HG02623 (cell line): ENCODE data around the gene PRSS53.
A peak's percentile ranks its signal among the peaks of the same experiment; 100 is the strongest.

ENCODE experiments used
- ATAC-seq: cut with Tn5 transposase; IDR thresholded peaks from one replicate; pipeline ENCODE4 v1.9.1; 2021; ENCODE audit warnings: moderate library complexity; ENCODE audit not compliant: unreplicated experiment

PRSS53 gene

DNA sequence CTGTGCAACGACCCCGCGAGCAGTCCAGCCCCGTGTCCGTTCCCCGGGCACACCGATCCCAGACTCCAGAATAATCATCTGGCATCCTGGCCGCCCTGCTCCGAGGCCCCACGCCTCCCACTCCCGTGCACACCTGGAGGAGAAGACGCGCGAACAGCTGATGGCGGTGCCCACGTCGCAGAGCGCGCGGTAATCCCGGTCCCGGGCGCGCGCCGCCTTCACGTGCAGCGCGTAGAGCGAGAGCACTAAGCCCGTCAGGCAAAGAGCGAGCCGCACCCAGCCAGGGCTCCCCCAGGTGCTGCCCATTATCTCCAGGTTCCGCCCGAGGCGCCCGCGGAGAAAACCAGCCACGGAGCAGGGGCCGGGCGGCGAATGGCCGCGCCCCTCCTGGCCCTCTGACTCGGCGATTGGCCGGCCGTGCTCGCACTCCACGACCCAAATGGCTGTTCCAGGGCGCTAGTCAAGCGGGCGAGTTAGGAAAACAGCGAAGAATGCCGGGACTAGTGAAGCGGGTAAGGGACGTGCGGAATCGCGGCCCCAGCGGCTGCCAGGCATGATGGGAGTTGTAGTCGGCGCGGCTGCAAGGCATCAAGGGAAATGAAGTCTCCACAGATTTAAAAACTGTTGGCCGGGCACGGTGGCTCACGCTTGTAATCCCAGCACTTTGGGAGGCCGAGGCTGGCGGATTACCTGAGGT, 5.8 kb upstream of the PRSS53 start, which contains the start of gene VKORC1:
VKORC1 (minus strand) TSS at position 374 of the 697 bp plus-strand sequence; CDS start at position 306, 68 bp downstream.
- ATAC-seq = peak; percentile 75

DNA sequence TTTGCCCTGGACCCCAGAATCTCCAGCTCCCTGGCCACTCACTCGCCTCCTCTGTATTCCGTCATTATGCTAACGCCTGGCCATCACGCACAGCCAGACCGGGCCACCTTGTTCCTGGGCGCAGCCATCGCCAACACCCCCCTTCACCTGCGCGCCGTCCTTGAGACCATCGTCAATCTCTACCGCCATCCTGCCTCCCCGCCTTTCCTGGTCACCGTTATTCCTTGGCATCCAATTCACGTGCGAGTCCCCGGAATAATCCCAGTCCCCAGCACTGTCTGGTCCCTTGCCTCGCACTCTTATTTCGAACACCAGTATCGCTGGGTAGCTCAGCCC, 5.3 kb upstream of the PRSS53 start:
- ATAC-seq = no peak

DNA sequence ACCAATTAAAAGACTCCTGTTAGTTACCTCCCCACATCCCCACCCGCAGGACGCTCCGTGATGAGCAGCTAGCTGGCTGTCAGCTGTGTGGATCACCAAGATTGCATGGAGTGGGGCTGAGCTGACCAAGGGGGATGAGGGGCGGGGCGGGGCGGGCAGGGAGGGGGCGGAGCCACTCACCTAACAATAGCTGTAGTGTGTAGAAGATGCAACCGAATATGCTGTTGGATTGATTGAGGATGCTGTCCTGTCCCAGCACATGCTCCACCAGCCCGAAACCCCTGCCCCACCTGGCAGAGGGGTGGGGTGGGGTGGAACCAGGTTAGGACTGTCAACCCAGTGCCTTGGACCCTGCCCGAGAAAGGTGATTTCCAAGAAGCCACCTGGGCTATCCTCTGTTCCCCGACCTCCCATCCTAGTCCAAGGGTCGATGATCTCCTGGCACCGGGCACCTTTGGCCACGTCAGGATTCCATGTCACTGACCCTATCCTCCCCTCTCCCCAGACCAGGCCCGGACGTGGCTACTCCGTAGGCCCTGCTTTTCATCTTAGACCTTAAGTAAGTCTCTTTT, 4.5 kb upstream of the PRSS53 start:
- ATAC-seq = no peak

DNA sequence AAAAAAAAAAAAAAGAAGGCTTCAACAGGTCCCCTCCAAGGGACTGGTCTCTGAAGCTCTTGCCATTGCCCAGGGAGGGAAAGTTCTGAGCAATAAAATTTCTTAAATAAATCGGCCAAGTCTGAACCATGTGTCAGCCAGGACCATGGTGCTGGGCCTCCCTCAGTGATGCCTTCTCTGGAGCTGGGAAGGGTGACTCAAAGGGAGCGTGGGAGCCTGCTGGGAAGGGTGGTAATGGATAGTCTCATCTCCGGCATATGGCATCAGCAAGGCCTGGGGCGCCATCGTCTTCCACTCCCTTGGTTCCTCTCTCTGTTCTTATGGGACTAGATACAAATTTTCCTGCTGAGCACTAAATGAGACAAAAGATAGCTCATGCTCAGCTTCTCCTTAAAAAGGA, 3.6 kb upstream of the PRSS53 start:
- no peak for ATAC-seq

DNA sequence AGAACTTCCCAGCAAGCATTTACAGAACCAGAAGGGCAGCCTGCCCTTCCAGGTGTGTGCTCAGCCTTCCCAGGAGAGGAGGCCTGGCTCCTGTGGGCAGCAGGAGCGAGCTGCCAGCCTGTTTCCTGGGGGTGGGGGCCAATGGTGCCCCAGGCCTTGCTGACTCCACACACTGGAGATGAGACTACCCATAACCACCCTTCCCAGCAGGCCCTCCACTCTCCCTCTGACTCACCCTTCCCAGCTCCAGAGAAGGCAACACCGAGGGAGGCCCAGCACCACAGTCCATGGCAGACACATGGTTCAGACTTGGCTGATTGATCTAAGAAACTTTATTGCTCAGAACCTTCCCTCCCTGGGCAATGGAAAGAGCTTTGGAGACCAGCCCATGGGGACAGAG, 1.8 kb upstream of the PRSS53 start:
- no peak for ATAC-seq

DNA sequence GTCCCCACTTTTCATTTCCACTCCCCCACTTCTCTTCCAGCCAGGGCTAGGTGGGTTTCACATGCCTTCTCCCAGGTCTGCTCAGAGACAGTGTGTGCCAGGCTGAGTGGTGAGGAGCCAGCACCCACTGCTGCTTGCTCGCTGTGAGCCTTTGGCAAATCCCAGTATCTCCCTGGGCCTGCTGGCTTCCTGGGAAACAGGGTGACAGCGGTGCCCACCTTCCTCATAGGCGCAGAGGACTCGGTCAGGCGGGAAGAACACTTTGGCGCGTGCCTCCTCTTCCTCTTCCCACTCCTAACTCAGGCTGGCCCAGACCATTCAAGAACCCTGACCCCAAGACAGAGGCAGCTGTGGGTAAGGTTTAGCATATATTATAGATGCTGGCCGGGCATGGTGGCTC, 456 bp upstream of the PRSS53 start:
- ATAC-seq = no peak

DNA sequence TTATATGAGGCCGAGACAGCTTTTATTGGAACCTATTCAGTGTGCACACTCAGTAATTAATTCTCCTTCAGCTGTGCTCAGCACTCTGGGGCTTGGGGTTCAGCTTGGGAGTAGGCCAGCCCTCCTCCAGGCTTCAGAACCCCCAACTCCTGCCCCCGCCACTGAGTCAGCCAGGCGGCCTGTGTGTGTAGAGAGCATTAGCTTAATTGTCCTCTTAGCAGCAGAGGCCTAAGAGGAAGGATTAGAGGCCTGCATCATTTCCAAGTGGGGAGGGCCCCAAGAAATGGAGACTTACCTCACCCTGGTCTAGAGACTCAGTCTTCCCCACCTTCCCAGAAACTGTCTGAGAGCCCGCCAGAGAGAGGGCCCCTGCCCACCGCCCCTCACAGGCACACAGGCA, 772 bp downstream of the PRSS53 start:
- ATAC-seq = no peak

DNA sequence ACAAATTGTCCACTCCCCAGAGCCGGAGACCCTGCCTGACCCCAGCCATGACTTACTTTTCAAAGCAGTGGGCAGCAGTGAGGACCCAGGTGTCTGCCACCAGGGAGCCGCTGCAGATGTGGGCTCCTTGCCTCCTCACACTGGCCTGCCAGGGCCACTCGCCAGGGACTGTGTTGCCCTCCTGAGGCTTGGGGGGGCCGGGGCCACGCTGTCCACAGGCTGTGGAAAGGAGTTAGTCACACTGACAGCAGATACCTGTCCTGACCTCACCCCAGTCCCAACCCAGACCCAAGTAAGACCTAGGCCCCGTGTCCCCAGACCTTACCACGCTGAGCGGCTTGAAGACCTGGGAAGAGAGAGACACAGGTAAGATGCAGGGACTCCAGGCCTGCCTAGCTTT, 1.3 kb downstream of the PRSS53 start:
- ATAC-seq = no peak

DNA sequence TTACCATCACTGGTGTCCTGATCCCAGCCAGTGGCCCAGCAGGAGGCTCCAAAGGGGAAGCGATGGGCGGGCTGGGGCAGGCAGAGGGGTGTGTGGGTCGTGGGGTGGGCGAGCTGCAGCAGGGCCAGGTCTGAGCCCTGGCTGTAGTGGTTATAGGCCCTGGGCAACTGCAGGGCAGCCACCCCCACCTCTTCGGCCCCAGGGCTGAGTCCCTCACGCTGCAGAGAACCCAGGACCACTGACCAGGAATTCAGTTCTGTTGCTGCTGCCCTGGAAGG, 2.2 kb downstream of the PRSS53 start:
- ATAC-seq = no peak

DNA sequence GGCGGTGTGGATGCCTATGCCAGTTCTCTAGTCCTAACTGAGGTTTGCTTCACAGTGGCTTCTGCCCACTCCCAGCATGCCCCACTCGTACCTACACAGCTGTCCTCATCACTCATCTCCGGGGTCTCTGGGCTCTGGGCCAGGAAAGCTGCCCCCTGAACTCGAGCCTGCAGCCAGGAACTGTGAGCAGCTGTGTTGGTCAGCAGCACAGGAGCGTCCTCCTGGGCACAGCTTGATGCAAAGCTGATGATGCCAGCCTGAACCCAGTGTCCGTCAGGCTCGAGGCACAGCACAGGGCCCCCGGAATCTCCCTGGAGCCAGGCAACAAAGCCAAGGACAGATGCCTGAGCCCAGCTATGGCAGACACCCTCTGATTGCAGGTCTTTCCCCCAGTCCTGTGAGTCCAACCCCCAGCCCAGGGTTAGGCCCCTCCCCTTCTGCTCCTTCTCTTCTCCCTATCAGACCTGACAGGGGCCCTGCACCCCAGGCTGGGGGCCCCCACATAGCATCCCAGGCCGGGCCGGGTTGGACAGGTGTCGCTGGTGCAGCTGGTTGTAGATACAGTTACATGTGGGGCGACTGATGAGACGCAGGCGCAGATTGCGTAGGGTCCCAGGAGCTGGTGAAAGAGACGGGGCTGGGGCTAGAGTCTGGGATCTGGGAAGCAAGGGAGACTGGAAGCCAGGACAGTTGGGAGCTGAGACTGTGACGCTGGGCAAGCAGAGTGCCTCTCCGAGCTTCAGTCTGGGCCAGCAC, 2.7 kb downstream of the PRSS53 start:
- ATAC-seq = no peak

DNA sequence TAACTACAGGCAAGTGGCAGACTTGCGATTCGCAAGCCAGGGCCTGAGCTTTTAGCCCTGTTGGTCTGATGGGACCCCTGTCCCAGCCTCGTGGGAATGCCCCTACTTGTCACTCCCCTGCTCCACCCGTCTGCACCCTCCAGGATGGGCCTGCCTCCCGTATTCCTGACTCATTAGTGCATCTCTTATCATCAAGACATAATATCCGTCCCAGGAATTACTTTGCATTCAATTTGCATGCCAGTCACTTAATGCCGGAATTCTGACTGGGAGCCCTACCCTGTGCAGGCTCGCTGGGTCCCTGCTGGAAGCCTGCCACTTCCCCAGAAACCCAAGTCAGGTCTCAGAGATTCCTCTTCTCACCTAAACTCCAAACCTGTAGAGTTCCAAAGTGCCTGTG, 3.3 kb downstream of the PRSS53 start:
- no peak for ATAC-seq

DNA sequence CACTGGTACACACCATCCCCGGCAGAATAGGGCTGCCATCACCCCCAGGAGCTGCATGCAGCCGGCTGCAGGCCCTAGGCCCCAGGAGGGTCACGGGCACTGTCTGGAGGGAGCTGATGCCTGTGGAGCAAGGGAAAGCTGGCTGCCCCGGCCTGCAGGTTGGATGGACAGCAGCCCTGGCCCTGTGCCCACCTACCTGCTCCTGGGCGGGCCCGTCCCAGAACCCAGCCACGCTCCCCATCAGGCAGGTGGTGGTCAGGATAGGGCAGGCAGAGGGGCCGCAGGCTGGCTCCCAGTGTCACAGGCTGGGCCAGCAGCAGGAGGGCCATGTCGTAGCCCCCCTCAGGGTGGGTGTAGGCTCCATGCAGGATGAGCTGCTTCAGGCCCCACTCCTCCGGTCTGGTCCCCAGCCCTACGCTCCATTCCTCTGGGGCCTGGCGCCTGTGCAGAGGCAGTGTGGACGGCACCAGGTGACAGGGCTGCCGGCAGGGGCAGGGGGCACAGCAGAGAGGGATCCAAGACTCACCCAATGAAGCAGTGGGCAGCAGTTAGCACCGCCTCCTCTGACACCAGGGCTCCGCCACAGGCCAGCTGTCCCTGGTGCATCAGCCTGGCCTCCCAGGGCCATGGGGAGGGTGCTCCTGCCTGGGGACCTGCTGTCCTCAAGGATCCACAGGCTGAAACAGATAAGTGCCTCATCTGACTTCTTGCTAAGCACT, 4.0 kb downstream of the PRSS53 start:
- ATAC-seq = no peak

DNA sequence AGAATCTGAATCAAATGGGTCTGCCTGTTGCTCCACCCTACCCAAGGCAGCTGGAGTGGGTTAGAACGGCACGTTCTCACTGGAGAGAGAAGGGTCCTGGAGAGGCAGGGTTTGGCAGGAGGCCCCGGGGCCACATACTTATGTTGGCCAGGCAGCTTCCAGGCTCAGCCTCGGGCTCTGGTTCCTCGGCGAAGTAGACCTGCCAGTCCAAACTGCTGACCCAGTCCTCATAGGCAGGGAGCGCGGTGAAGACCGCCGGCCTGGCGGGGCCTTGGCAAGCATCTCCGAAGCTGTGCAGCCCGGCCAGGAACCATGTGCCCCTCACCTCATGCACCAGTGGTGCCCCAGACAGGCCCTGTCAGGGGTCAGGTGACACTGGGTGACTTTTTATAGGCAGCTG, 4.8 kb downstream of the PRSS53 start:
- no peak for ATAC-seq

DNA sequence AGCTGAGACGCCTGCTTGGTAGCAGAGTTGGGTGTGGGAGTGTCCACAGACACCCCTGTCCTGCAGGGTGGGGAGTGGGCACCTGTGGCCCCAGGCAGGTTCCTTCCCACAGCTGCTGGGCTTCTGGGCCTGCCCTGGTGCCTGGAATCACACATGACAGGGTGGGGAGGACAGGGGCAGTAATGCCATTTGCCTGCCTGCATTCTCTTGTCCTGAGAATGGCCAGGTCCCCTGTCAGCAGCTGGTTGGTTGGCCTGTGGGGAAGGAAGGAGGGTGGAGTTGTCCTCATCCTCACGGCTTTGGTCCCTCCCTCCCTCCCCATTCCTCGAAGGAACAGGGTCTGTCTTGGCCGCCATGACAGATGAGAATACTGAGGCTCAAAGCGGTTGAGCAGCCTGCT, 5.2 kb downstream of the PRSS53 start:
- ATAC-seq = no peak

DNA sequence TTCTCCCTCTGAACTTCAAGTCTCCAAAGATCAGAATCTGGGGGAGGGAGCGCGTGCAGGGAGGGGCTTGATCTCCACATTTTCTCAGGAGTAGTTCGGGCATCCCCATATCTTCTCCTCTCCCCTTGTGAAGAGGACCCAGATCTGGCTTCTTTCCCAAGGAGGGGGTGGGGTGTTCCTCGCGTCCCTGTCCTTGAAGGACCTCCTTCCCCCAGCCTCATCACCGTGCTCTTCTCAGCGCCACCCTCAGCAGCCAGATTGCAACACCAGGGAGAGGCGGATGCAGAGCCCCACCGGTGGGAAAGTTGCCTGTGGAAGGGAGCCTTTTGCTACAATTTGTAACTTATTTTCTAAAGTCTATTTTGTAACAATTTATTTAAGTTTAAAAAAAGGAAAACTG, 5.7 kb downstream of the PRSS53 start:
- no peak for ATAC-seq

DNA sequence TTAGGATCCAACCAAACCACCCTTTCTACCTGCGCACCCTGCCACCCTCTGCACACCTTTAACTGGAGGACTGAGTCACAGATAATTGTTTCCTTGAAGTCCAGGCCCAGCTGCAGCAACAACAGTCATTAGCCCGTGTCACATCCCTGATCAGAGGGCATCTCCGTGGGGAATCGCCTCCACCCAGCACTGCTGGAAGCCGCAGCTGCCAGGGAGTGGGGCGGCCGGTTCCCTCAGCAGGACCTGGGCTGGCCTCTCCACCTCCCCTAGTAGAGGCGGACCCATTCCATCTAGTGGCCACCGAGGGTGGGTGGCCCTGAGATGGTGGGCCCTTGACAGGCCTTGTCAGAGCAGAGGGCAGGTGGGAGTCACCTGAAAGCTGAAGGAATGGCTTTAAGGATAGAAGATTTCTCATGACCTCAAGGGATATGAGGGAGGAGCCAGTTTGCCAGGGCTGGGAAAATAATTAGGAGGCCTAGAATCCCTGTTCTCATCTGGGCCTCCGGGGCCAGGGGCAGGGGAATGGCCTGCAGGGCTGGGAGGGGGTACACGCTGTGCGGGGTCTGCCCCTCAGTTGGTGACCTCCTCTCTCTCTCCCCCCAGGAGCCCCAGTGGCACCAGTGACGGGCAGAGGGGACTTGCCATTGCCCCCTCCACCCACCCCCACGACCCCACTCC, 6.2 kb downstream of the PRSS53 start:
- ATAC-seq = no peak

DNA sequence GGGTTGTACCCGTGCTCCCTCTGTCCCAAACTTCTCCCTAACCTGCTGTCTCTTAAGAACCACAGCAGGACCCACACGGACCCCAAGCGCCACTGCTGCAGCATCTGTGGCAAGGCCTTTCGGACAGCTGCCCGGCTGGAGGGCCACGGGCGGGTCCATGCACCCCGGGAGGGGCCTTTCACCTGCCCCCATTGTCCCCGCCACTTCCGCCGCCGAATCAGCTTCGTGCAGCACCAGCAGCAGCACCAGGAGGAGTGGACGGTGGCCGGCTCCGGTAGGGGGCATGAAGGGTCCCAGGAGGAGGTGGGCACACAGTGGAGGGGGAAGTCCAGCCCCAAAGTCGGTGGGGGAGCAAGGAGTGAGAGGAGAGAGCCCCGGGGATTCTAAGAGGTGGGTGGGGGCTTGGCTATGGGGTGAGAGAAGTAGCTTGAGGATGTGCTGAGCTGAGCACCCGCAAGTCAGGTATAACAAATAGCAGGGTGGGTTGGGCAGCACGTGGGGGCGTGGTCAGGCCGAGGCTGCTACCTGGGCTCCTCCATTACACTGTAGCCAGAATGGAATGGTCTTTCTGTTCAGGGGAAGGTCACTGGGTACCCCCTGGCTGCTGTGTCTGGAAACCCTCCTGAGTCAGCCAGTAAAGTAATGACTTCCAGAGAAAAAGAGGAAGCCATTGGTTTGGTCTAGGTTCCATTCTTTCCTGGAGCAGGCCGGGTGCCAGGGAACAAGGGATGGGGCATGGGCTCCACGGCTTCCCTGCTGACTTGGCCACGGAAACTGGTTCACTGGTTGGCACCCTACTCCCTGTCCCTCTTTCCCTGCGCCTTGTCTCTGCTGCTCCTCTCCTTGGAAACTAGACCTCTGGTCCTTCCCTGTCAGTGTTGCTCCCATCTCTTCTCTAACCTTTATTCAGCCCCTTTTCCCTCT, 7.1 kb downstream of the PRSS53 start:
- ATAC-seq = no peak

DNA sequence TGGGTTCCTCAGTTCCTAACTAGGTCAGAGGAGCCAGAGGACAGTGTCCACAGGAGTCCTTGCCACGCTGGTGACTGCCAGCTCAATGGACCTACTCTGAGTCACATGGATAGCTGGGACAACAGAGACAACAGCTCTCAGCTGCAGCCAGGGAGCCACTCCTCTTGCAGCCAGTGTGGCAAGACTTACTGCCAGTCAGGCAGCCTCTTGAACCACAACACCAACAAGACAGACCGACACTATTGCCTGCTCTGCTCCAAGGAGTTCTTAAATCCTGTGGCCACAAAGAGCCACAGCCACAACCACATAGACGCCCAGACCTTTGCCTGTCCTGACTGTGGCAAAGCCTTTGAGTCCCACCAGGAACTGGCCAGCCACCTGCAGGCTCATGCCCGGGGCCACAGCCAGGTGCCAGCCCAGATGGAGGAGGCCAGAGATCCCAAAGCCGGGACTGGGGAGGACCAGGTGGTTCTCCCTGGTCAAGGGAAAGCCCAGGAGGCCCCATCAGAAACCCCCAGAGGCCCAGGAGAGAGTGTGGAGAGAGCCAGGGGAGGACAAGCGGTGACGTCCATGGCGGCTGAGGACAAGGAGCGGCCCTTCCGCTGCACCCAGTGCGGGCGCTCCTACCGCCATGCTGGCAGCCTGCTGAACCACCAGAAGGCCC, 7.9 kb downstream of the PRSS53 start:
- no peak for ATAC-seq

DNA sequence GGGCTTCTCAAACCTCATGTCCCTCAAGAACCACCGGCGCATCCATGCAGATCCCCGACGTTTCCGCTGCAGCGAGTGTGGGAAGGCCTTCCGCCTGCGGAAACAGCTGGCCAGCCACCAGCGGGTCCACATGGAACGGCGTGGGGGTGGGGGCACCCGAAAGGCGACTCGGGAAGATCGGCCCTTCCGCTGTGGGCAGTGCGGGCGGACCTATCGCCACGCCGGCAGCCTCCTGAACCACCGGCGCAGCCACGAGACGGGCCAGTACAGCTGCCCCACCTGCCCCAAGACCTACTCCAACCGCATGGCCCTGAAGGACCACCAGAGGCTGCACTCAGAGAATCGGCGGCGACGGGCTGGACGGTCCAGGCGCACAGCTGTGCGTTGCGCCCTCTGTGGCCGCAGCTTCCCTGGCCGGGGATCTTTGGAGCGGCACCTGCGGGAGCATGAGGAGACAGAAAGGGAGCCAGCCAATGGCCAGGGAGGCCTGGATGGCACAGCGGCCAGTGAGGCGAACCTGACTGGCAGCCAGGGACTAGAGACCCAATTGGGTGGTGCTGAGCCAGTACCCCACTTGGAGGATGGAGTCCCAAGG, 8.6 kb downstream of the PRSS53 start:
- ATAC-seq = no peak
